Transverse colon (tissue), 4 donors: ENCODE results near the gene CLEC2D. TPM values are rescaled to one million over a fixed set of nuclear protein-coding genes. Genes with fewer than 3 reads are reported as not detected.

Source experiments
- DNase-seq: peaks from one replicate; pipeline ENCODE4 v3.0.0-alpha.2; 2019
- H3K27ac ChIP-seq, 4 donors: fragments of 200-600 bp; sonication (generic); 2 replicates each; pipeline ENCODE4 v1.5.1; 2016 to 2018; ENCODE audit warnings: inconsistent platforms in 4 of 4
- H3K27me3 ChIP-seq: fragments of 200-600 bp; sonication (generic); 2 replicates; pipeline ENCODE4 v1.5.1; 2017; ENCODE audit warnings: inconsistent platforms
- H3K36me3 ChIP-seq, 4 donors: fragments of 200-600 bp; sonication (generic); 2 replicates each; pipeline ENCODE4 v1.5.1; 2017 to 2019; ENCODE audit warnings: inconsistent platforms in 4 of 4
- H3K4me1 ChIP-seq, 4 donors: fragments of 200-600 bp; sonication (generic); 2 replicates each; pipeline ENCODE4 v1.5.1; 2017 to 2020; ENCODE audit warnings: inconsistent platforms in 4 of 4
- H3K4me3 ChIP-seq, 4 donors: fragments of 200-600 bp; sonication (generic); 1 replicate in 1 of 4; 2 replicates in 3 of 4; pipeline versions ENCODE4 v1.5.1 to v1.6.1; 2017 to 2019; ENCODE audit warnings: inconsistent platforms in 4 of 4
- H3K9me3 ChIP-seq, 2 donors: fragments of 200-600 bp; sonication (generic); 2 replicates each; pipeline ENCODE4 v1.5.1; 2017 to 2019; ENCODE audit warnings: inconsistent platforms in 2 of 2
- CTCF ChIP-seq, 5 experiments: fragments of 200-600 bp in 3 of 5; fragments of 450-650 bp in 2 of 5; sonication (generic) in 3 of 5; IDR thresholded peaks; 1 replicate in 2 of 5; 2 replicates in 3 of 5; pipeline ENCODE4 v1.5.1; 2016 to 2017; ENCODE audit warnings: antibody characterized with exemption in 5 of 5, inconsistent platforms in 3 of 5, mild to moderate bottlenecking in 2 of 5, moderate library complexity in 1 of 5
- EP300 ChIP-seq: sonication (generic); formaldehyde crosslinking; IDR thresholded peaks from one replicate; pipeline ENCODE4 v1.6.1; 2017; ENCODE audit warnings: antibody characterized with exemption, low read depth
- POLR2A ChIP-seq: fragments of 450-650 bp; IDR thresholded peaks from one replicate; pipeline ENCODE4 v1.6.1; 2016; ENCODE audit warnings: antibody characterized with exemption, mild to moderate bottlenecking, moderate library complexity
- POLR2AphosphoS5 ChIP-seq, 3 donors: sonication (generic); formaldehyde crosslinking; IDR thresholded peaks; one replicate each; pipeline ENCODE4 v1.6.1; 2016; ENCODE audit warnings: antibody characterized with exemption in 3 of 3
- WGBS, 2 donors: methylation state at CpG; one replicate each; pipeline ENCODE4 v1.1.5; 2018; ENCODE audit warnings: low coverage in 1 of 2; 5-methylcytosine and 5-hydroxymethylcytosine counted together
- in situ Hi-C, 4 donors: fragments of 200-750 bp; cut with MboI; loops; one replicate each; pipeline versions ENCODE4 v1.15.0 to v1.15.1; 2017; ENCODE audit warnings: low sequenced_read_pairs in 3 of 4, low pct_ligation_motif_present in 1 of 4, low pct_unique_long_range_greater_than_20kb in 1 of 4
- intact Hi-C: fragments of 100-400 bp; cut with DNase I; formaldehyde crosslinking; loops from one replicate; pipeline ENCODE4 v1.15.1; 2023; ENCODE audit warnings: low total_unique reads
- total RNA-seq, 4 donors: library from RNA; depleted of rRNA; stranded (reverse); fragments of >200 nt; gene quantifications; one replicate each; pipeline ENCODE4 v1.1.0, GENCODE V29; 2016

CLEC2D gene
- total RNA-seq, 4 donors from 2014 or later = 5.4 to 23.3 (median 9.3) TPM

DNA sequence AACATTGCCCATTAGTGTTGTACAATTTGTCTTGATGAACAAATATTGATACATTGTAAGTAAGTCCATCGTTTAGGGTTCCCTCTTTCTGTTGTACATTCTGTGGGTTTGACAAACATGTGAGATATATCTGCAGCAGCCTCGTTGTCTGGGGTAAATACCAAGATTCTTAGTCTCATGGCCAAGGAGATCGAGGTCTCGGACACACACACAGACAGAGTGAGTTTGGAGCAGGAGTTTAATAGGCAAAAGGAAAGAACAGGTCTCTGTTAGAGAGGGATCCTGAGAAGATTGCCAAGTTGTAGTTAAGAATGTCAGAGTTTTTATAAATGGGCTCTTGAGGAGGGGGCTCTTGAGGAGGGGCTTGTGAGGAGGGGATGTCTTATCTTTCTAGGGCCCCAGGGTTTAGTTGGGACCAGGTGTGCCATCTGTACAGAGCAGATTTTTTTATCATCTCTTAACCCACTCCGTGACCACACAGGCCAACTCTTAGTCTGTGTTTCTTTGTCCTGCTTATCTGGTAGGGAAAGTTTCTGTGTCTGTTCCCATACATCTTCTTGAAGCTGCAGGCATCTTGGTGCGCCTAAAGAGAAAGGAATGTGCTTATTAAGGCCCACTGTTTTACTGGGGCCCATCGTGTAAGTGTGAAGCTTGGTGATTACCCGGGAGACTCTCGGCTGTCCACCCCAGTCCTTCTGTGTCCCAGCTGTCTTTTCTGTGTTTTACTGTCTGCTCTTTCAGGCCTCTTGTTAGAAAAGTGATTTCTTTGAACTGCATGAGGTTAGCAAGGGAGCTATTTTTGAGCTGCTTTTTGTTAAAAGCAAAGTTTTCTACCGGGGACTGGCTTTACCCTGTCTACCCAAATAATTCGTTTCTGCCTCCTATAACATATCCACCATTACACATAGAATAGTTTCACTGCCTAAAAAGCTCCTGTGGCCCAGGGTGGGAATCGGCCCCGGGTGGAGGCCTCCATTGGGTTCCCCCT, 22.4 kb upstream of the CLEC2D start:
- H3K36me3 ChIP-seq = no peaks in the 10 kb centered on the region
- peak overlapping the region; percentile 86 to 90 (median 88) for H3K27ac ChIP-seq
- no peak for DNase-seq
- H3K27me3 ChIP-seq = no peaks in the 10 kb centered on the region
- no peak for TF ChIP-seq POLR2AphosphoS5 (IDR thresholded peaks at IDR 0.05)
- TF ChIP-seq EP300 = no peak
- TF ChIP-seq CTCF (IDR thresholded peaks at IDR 0.05) = no peak
- no peak for TF ChIP-seq POLR2A
- H3K4me1 ChIP-seq = peaks cover 0 to 31% (median 8%) of the 10 kb centered on the region in 4 donors
- in situ Hi-C loops (no loop called here), intact Hi-C loops (no loop called here)
- WGBS, 2 donors = 44 to 70% methylated on average over 4 to 13 of the region's 13 CpGs
- H3K4me3 ChIP-seq = peak overlapping the region; percentile 57 to 83 (median 74)
- H3K9me3 ChIP-seq = no peaks in the 10 kb centered on the region

GRCh38 chr12:9647825-9648700, 21.4 kb upstream of the CLEC2D start:
- TF ChIP-seq CTCF (IDR thresholded peaks at IDR 0.05) (peak in 1 of 5 experiments; percentile 10), POLR2A (peak; percentile 83), POLR2AphosphoS5 (IDR thresholded peaks at IDR 0.05) (peak; percentile 52 to 79 (median 59)), EP300 (no peak)
- H3K27ac ChIP-seq = peak overlapping the region; percentile 86 to 90 (median 88)
- no peaks in the 10 kb centered on the region for H3K36me3 ChIP-seq
- H3K27me3 ChIP-seq = no peaks in the 10 kb centered on the region
- peak overlapping the region; percentile 57 to 83 (median 74) for H3K4me3 ChIP-seq
- H3K4me1 ChIP-seq = peaks cover 0 to 31% (median 8%) of the 10 kb centered on the region in 4 donors
- peak; percentile 88 for DNase-seq
- in situ Hi-C loops (no loop called here), intact Hi-C loops (no loop called here)
- 0% methylated on average over 50 of the region's 55 CpGs; no CpG with 5 or more reads in 1 of the 2 donors for WGBS, 2 donors
- H3K9me3 ChIP-seq = no peaks in the 10 kb centered on the region

DNA sequence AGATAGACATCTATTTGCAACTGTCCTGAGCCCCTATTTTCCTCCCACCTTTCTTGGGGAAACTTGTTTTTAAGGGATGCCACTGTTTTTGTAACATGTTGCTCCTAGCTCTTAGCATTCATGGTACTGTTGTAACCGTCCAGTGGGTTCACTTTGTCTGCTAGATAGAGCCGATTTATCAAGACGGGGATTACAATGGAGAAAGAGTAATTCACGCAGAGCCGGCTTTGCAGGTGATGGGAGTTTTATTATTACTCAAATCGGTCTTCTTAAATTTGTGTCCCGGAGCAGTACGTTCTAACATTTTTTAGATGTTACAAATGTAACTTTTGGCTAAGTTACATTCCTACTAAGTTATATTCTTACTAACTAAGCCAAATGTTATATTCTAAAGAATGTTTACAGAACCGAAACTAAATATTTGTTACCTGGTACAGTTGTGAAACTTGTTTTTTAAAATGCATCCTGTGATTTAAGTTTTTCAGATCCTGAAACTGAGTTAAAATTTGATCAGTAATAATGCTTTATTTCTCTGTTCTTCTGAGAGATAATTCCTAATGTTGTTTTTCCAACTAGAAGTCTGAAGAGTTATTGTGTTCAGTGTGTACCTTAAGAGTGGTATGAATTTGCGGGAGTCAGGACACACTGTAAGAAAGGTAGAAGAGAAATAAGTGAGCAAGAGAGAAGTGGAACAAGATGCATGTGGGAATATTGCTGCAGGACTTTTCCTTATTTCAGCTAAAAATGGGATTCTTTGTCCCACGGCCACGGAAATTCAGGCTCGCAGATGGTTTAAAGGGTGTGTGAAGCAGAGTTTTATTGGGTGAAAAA, 20.6 kb upstream of the CLEC2D start:
- no peak for TF ChIP-seq EP300
- TF ChIP-seq CTCF (IDR thresholded peaks at IDR 0.05) = peak in 1 of 5 experiments; percentile 2
- TF ChIP-seq POLR2AphosphoS5 (IDR thresholded peaks at IDR 0.05) = no peak
- no peaks in the 10 kb centered on the region for H3K9me3 ChIP-seq
- no peak for DNase-seq
- no peaks in the 10 kb centered on the region for H3K36me3 ChIP-seq
- peak overlapping the region; percentile 57 to 83 (median 74) for H3K4me3 ChIP-seq
- H3K27me3 ChIP-seq = no peaks in the 10 kb centered on the region
- peaks cover 0 to 31% (median 8%) of the 10 kb centered on the region in 4 donors for H3K4me1 ChIP-seq
- intact Hi-C loops = no loop called here
- peak overlapping the region; percentile 86 to 90 (median 88) for H3K27ac ChIP-seq
- WGBS, 2 donors = 10 to 16% methylated on average over 13 of the region's 13 CpGs
- in situ Hi-C loops = no loop called here
